HEK293 (cell line): Measurements from ENCODE around the gene TESK2.

ENCODE experiments used
- CTCF ChIA-PET: fragments of 350-600 bp; formaldehyde crosslinking; extraction: SDS; loops from one replicate; lab custom pipeline; 2021; ENCODE audit warnings: antibody characterized with exemption; lab: Yijun Ruan, JAX
- POLR2A ChIA-PET: fragments of 300-600 bp; formaldehyde crosslinking; extraction: SDS; loops from one replicate; lab custom pipeline; 2020; ENCODE audit warnings: antibody characterized with exemption, inconsistent platforms; lab: Yijun Ruan, JAX
- H3K27ac ChIP-seq: fragments of 200-500 bp; sonication (Bioruptor generic); 2 replicates; pipeline ENCODE4 v1.5.1; 2014; ENCODE audit warnings: low read depth, low read length, control low read depth, inconsistent platforms; ENCODE audit errors: extremely low read depth
- H3K36me3 ChIP-seq, 2 experiments: fragments of 200-500 bp in 1 of 2; sonication (Bioruptor generic) in 1 of 2; 1 replicate in 1 of 2; 2 replicates in 1 of 2; pipeline ENCODE4 v1.5.1; 2014 to 2017; ENCODE audit warnings: inconsistent platforms in 2 of 2, low read length in 2 of 2; ENCODE audit not compliant: control insufficient read depth in 2 of 2, insufficient read depth in 1 of 2
- H3K4me1 ChIP-seq: fragments of 200-500 bp; sonication (Bioruptor generic); 2 replicates; pipeline ENCODE4 v1.5.1; 2014; ENCODE audit warnings: mild to moderate bottlenecking, low read length, inconsistent platforms; ENCODE audit not compliant: control insufficient read depth, insufficient read depth
- H3K4me3 ChIP-seq: 2 replicates; pipeline ENCODE4 v1.5.1; 2011; ENCODE audit warnings: low read depth, mild to moderate bottlenecking, control low read depth, low read length, moderate library complexity
- H3K9me3 ChIP-seq: fragments of 200-500 bp; sonication (Bioruptor generic); 2 replicates; pipeline ENCODE4 v1.5.1; 2014; ENCODE audit warnings: low read depth, low read length, inconsistent platforms; ENCODE audit not compliant: control insufficient read depth, insufficient read depth
- AEBP2 ChIP-seq: fragments of 450-650 bp; formaldehyde crosslinking; IDR thresholded peaks from 2 replicates; pipeline ENCODE4 v1.5.1; 2016; ENCODE audit warnings: missing biosample characterization, missing genetic modification characterization, borderline replicate concordance
- PRDM10 ChIP-seq: fragments of 450-650 bp; formaldehyde crosslinking; IDR thresholded peaks from 2 replicates; pipeline ENCODE4 v1.5.1; 2016; ENCODE audit warnings: missing biosample characterization, missing genetic modification characterization
- SCRT2 ChIP-seq: fragments of 450-650 bp; formaldehyde crosslinking; IDR thresholded peaks from 2 replicates; pipeline ENCODE4 v1.5.1; 2016; ENCODE audit warnings: missing biosample characterization, missing genetic modification characterization
- TSHZ1 ChIP-seq: fragments of 450-650 bp; formaldehyde crosslinking; IDR thresholded peaks from 2 replicates; pipeline ENCODE4 v1.5.1; 2016; ENCODE audit warnings: missing biosample characterization, missing genetic modification characterization, borderline replicate concordance
- ZBTB11 ChIP-seq: fragments of 450-650 bp; formaldehyde crosslinking; conservative IDR thresholded peaks from 2 replicates; pipeline ENCODE4 v1.5.1; 2016; ENCODE audit warnings: low read depth, missing biosample characterization, missing genetic modification characterization
- ZFP69B ChIP-seq: fragments of 450-650 bp; formaldehyde crosslinking; IDR thresholded peaks from 2 replicates; pipeline ENCODE4 v1.5.1; 2016; ENCODE audit warnings: missing biosample characterization, missing genetic modification characterization
- ZNF121 ChIP-seq: fragments of 450-650 bp; formaldehyde crosslinking; IDR thresholded peaks from 2 replicates; pipeline ENCODE4 v1.5.1; 2016; ENCODE audit warnings: missing biosample characterization, missing genetic modification characterization
- ZNF146 ChIP-seq: fragments of 450-650 bp; formaldehyde crosslinking; IDR thresholded peaks from 2 replicates; pipeline ENCODE4 v1.5.1; 2016; ENCODE audit warnings: missing biosample characterization, missing genetic modification characterization
- ZNF324 ChIP-seq: fragments of 450-650 bp; formaldehyde crosslinking; IDR thresholded peaks from 2 replicates; pipeline ENCODE4 v1.5.1; 2016; ENCODE audit warnings: missing biosample characterization, missing genetic modification characterization
- ZNF366 ChIP-seq: fragments of 450-650 bp; formaldehyde crosslinking; conservative IDR thresholded peaks from 2 replicates; pipeline ENCODE4 v1.5.1; 2016; ENCODE audit warnings: missing biosample characterization, missing genetic modification characterization
- ZSCAN16 ChIP-seq: fragments of 450-650 bp; formaldehyde crosslinking; IDR thresholded peaks from 2 replicates; pipeline ENCODE4 v1.5.1; 2016; ENCODE audit warnings: missing biosample characterization, missing genetic modification characterization

Gene TESK2

GRCh38 chr1:45452503-45452902 is 38.5 kb downstream of the TESK2 start:
- no peak overlapping the region for H3K27ac ChIP-seq
- CTCF ChIA-PET = no interaction called here
- no peaks in the 10 kb centered on the region for H3K9me3 ChIP-seq
- H3K4me1 ChIP-seq = no peaks in the 10 kb centered on the region
- TF ChIP-seq PRDM10 (tag by site-specific recombination) (no peak), ZNF146 (tag by site-specific recombination) (no peak), ZFP69B (no peak), AEBP2 (tag by site-specific recombination) (no peak), TSHZ1 (tag by site-specific recombination) (no peak), ZBTB11 (tag by site-specific recombination) (no peak), ZNF324 (tag by site-specific recombination) (no peak), ZNF366 (tag by site-specific recombination) (no peak), ZNF121 (tag by site-specific recombination) (0 out of 2 replicates have a peak, but pooled peaks have one; percentile 42)
- TF ChIP-seq, all 188 proteins: peak for 1
- Histone ChIP-seq H3K4me3 (no peak overlapping the region), H3K36me3 (no peaks in the 10 kb centered on the region)
- POLR2A ChIA-PET = no interaction called here

- ChIA-PET POLR2A (no interaction called here), CTCF (interaction anchor here (0.6 to 1.0 kb wide), 2 partner anchors 25 to 54 kb away, joined by 3 to 8 read pairs; no protein-coding TSS in a partner anchor)
- H3K9me3 ChIP-seq = no peaks in the 10 kb centered on the region
- no peaks in the 10 kb centered on the region for H3K36me3 ChIP-seq
- no peak overlapping the region for H3K4me3 ChIP-seq
- TF ChIP-seq ZSCAN16 (tag by site-specific recombination) = no peak
- TF ChIP-seq SCRT2 = no peak
- H3K4me1 ChIP-seq = no peaks in the 10 kb centered on the region
- H3K27ac ChIP-seq = no peak overlapping the region
These were observed 42.6 kb downstream of the TESK2 start for GRCh38 chr1:45448357-45448756.
